Skeletal muscle cell (primary cell): ENCODE measurements around the gene INPP5K.
"Not testable (repeated sequence)": the region's sequence is repeated elsewhere in the genome, so short reads cannot be mapped to it uniquely, and the experiment has no call there.

Experiments used
- DNase-seq: peaks from one replicate; pipeline ENCODE4 v3.0.0-alpha.2; 2010; ENCODE audit warnings: low read depth
- H3K4me3 ChIP-seq: 2 replicates; pipeline ENCODE4 v1.5.1; 2011; ENCODE audit warnings: low read depth, mild to moderate bottlenecking, control low read depth, low read length, moderate library complexity

INPP5K gene

DNA sequence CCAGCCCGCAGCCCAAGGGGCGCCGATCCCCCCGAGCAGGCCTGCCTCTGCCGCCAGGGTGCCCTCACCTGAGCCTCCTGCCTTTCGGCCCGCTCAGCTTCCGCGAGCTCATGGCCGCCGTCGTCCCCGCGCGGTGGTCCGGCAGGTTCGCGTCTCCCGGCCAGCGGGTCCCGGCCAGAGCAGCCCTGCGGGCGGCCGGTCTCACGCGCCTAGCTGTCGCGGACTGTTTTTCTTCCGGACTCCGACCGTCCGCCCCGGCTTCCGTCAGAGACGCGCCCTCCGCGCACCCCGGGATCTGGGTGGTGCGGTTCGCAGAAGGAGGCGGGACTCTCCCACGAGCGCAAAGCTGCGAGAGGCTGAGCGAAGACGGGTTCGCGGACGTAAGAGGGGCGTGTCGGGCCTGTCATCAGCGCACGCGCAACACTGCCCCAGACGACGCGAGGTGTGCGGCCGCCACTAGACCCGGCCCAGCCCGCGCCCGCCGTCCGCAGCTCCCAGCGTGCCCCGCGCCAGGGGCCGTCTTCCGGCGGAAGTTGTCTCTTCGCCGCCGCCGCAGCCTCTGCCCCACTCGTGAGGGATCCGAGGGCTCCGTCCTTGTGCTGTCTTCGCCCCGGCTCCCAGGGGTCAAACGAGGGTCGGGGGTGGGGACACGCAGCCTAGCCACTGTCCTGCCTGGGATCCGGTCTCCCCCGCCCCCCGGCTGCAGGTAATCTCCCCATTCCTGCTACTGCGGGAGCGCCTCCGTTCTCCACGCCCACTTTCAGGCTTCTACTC lies at the start of gene INPP5K:
INPP5K (minus strand) TSS at position 225 of the 774 bp plus-strand sequence; CDS start at position 112, 113 bp downstream.
- H3K4me3 ChIP-seq: peak within 1 kb of the TSS; percentile 97
- peak; percentile 94 for DNase-seq

DNA sequence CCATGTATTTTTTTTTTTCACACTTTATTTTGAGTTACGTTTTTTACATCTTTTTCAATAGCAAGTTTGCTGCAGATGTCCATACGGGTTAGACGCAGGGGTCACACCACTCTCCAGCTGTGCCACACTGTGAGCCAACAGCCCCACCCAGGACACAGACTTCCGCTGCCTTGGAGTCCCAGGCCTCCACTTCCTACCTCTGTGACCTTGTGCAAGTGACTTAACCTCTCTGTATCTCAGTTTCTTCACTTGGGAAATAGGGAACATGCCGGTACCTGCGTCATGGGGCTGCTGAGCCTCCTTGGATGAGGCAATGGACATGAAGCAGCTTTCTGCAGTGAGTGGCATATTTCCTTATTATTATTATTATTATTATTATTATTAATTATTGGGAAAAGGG lies 49.5 kb upstream of the INPP5K start:
- DNase-seq: no peak
- no peak overlapping the region for H3K4me3 ChIP-seq

GRCh38 chr17:1563786-1564613 lies 47.6 kb upstream of the INPP5K start:
- no peak overlapping the region for H3K4me3 ChIP-seq

GRCh38 chr17:1563471-1563785 lies 47.0 kb upstream of the INPP5K start:
- not testable (repeated sequence) for H3K4me3 ChIP-seq, DNase-seq

More at GRCh38 chr17:1563786-1564613, 47.6 kb upstream of the INPP5K start:
- no peak for DNase-seq

DNA sequence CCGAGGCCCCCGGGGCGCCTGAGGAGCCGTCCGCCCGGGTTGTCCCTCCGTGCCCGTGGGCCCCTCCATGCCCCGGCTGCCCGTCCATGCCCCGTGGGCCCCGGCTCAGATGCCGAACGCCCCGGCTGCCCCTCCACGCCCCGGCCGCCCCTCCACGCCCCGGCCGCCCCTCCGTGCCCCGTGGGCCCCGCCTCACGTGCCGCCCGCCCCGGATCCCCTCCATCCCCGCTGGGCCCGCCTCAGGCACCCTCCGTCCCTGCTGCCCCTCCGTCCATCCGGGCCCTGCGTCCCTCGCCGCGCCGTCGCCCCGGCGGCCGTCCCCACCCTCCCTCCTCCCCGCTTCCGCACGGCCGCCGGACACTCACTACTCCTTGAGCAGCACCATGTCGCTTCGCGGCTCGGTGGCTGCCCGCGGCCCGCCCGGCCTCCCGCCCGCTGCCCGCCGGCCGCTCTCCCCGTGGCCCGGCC lies 45.8 kb upstream of the INPP5K start:
- peak overlapping the region; percentile 79 for H3K4me3 ChIP-seq
- no peak for DNase-seq

DNA sequence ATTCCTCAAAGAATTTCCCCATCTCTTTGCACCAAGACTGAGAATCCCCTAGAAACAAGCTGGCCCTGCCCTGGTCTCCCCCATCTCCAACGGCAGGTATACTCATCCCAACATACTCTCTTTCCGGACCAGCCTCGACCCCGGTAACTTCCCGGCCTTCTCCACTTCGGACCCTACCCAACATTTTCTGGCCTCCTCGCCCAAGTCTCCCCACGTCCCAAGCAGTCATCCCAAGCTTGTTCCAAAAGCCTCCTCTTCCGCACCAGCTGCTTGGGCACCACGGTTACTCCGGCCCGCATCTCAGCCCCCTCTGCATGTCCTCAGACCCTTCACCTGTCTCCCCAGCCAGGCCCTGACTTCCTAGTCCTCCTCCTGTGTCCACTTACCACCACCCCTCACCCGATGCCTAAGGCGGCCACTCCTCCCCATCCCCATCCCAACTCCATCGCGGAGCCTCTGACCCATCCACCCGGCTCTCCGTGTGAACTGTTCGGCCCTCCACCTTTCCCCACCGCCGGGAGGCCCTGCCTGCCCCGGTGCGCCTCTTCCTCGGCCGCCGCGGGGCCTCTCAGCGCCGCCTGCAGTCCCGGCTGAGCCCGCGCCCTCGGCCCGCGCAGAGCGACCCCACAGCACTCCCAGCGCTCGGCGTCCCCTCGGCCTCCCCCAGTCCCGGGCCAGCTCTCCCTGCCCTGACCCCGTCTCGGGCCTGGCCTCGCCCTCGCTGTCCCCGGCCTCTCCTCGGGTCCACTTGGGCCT lies 45.2 kb upstream of the INPP5K start:
- peak overlapping the region; percentile 79 for H3K4me3 ChIP-seq
- no peak for DNase-seq

DNA sequence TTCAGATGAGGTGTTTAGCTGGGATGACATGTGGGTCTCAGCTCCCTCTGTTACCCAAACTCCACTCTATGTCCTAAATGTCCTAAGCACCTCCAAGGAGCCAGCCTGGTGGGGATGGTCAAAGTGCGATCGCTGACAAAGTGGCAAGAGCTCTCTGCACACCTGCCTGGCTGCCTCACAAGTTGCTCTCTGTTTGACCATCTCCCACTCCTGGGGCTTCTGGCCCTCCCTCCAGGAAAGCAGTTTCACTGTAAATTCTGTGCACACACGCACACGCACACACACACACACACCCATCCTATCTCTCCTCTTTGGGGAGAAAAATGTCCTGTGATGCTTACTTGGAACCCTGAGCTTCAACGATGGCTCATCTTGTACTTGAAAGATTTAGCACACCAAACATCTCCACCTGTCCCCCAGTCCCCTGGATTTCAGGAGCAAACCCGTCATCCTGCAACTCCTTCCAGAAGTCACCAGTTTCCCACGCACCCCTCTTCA lies 44.5 kb upstream of the INPP5K start:
- no peak for DNase-seq
- H3K4me3 ChIP-seq: peak overlapping the region; percentile 79

DNA sequence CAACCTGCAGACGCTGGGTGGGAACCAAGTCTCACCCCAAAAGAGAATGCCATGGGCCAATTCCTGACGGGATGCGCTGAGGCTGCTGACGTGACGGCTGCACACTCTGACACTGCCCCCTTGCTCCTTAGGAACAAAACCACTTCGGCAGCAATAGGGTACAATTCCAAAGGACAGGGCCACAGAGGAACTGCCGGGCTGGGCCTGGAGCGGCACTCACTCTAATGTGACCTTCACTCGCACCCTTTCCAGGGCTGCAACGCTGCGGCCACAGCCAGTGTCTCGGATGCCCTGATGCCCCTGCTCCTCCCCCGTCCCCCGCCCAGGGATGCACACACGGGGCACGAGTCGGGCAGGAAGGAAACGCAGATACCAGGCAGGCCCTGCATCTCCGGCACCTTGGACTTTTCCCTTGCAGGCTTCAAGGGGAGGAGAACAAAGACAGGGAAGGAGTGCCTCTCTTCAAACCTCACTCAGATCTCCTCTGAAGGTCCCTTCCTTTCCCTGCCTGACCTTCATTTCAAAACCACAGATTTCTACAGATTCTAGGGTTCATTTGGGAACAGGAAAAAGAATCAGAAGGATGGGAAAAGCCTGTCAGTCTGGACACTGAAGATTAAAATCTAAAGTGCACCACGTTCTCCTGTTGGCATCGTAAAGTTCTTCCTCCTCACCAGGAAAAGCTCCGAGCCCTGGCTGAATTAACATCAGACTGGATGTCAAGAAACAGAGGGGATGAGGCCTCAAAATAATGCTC lies 43.9 kb upstream of the INPP5K start:
- no peak overlapping the region for H3K4me3 ChIP-seq
- DNase-seq: no peak

DNA sequence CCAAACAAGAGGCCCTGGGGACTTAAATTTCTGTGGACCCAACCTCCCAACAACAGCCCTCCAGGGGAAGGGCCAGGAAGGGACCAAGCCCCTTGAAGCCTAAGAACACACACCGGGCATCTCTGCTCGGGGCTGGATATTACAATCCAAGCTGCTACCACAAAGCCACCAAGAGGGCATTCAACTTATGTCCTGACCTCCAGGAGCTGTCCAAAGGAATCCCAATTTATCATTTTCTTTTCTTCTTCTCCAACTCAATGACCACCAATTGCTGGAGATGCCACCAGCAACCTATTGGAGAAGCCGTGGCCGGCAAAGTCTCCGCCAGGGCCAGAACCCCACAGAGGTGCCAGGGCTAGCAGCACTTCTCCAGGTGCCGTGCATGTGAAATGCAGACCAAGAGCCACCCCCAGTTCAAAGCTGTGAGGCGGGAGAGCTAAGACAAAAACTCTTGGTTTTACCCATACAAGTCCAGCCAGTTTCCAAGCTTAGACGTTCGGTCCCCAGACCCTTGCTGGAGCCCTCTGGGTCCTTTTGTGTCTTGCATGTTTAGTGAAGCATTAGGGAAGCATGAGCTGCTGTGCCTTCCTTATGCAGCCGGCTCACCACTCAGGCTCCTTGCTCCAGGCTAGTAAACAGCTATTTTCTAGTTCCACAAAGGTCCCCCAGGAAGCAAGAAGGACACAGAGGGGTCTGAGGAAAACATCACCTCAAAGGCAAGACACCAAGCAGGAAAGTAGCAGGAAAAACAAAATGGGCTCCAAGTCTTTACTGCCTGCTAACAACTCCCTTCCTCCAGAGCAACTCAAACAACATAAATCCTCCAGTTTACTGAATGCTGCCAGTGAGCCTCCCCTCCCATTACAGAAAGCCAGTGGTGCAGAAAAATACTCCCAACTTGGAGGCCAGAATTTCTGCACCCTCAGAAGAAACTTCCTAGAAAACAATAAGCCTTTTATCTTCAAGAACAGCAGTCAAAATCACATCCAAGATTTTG lies 42.9 kb upstream of the INPP5K start:
- no peak for DNase-seq
- H3K4me3 ChIP-seq: no peak overlapping the region

- no peak for DNase-seq
- no peak overlapping the region for H3K4me3 ChIP-seq
These were observed 42.0 kb upstream of the INPP5K start for GRCh38 chr17:1558401-1558800.

DNA sequence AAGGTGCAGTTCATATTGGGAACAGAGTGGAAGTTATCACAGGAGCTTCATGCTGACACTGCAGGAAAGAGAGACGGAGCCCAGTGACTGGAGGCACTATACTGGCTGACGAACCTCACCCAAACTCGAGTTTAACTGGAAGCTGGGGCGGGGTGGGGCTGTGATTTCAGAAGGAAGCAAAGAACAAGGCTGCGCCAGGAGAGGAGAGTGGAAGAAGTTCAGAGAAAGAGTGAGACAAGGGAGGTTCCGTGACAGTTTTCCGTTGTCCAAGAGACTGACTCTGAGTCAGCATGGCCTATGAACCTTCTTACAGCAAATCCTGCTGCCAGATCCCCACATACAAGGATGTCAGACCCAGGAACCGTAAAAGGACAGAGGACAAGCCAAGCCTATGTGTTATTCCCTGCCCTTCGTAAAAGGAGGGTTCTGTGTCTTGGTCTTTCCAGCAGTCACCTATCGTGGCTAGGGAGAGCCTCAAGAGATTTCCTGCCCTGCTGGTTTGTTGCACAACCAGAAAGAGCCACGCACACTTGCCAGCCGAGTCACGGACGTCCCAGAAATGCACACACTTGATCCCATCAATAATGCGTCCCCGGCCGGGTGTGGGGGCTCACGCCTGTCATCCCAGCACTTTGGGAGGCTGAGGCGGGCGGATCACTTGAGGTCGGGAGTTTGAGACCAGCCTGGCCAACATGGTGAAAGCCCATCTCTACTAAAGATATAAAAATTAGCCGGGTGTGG lies 41.1 kb upstream of the INPP5K start:
- no peak overlapping the region for H3K4me3 ChIP-seq
- no peak for DNase-seq

DNA sequence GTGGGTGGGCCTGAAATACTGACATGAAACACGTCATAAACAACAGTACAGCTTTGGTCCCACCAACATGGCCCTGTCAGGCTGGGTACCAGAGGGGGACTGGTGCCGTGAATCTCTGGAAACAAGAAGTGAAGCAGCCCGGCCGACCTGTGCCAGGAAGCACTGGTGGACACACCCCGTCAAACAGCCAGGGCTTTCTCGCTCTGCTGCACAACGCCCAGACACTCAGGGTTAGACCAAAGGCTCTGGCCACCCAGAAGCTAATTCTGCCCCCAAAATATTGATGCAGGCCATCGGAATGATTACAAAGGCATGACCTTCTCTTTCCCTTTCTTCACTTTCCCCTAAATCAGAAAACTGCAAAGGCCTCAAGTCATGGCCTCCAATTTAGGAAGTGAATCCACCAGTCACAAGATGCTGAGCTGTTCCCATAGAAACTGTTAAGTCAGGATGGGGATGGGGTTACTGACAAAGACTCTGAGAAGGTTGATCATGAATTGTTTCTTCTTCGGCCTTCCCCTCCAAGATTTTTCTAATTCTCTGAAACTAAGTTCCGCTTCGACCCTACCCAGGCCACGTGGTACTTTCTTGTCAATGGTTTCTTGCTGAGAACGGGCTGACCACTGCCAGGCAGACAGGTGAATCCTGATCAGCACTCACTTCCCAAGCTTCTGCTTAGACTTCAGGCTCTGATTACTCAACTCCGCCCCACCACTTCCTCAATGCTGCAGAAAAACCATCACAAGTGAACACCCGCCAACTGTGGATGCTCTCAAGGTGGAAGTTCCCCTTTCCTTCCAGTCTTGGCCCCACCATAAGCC lies 39.4 kb upstream of the INPP5K start:
- H3K4me3 ChIP-seq: no peak overlapping the region
- DNase-seq: no peak

- H3K4me3 ChIP-seq: no peak overlapping the region
- no peak for DNase-seq
These were observed 38.5 kb upstream of the INPP5K start for GRCh38 chr17:1554751-1555540.

DNA sequence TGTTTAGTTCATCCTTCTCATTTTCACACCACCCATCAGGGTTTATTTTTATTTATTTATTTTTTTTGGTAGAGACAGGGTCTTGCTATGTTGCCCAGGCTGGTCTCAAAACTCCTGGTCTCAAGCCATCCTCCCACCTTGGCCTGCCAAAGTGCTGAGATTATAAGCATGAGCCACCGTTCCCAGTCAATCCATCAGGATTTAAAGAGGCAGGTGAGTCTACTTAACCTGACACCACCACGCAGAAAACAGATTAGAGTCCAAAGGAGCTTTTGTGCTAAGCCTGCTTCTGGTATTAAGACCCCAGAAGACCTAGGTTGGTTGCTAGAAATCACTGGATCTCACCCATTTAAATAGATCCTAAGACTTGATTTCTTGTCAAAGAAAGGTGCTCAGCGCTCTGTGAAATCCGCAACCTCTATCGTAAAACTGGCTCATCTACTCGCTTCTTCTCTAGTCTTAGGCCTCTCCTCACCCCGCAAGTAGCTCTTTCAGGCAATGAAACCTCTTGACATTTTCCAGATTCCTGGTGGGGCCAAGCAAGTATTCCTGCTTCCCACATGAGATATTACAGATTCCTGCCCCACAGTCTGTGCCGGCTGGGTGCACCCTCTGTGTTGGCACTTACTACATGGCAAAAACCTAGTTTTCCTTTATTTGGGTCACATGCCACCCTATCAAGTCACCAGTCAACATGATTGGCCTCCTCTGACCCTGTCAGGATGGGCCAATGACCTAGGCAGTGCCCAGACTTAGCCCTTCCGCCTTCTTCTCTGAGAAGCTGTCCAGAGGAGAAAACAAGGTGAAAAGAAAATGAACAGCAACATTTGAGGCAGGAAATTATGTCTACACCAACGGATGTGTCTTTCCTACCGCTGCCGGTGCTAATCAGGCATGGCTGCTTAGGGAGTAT lies 37.2 kb upstream of the INPP5K start:
- no peak for DNase-seq
- H3K4me3 ChIP-seq: no peak overlapping the region

DNA sequence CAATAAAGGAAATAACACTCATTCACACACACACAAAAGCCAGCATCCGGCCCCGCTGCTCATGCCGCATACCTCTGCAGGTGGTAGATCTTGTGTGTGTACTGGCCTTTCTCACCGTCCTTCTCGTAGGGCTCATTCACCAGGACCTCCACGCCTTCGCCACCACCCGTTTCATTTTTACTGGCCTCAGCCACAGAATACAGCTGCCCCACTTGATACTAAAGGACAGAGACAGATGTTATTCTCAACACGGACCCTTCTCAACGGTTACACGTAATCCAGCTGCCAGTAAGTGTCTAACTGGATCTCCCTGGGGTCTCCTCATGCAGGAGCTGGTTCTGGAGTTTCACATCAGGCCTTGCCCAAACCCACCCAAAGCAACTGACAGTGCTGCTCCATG lies 36.5 kb upstream of the INPP5K start:
- DNase-seq: no peak
- H3K4me3 ChIP-seq: no peak overlapping the region
